ENCODE results near the gene ARHGAP15. TPM values are rescaled to one million over a fixed set of nuclear protein-coding genes. Genes with fewer than 3 reads are reported as not detected.
A peak's percentile ranks its signal among the peaks of the same experiment; 100 is the strongest.

The ARHGAP15 gene
- total RNA-seq, 2 donors from 2014 or later: 11.0 to 11.8 TPM

DNA sequence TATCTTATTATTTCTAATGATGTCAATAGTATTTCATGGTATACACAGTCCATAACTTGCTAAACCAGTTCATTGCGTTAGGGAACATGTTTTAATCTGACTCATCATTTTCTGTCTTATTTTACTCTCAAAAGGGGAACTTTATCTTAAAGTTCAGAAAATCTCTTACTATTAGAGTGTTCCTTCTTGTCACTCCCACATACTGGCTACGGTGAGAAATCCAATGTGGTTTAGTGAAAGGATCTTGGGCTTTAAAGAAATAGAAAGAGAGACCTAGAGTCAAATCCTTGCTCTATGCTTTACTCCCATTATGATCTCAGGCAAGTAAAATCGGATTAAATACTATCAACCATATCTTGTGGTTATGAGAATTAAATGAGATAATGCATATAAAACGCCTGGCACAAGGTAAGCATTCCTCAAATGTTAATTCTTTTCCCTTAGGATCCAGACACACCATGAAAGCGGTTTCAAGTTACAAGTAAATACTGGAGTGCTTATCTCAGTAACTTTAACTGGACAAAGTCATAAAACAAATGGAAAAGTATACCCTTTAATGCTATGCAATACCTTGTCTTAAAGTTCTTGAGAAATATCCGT is 576.0 kb downstream of the ARHGAP15 start:
- no peaks in the 10 kb centered on the region for H3K9me3 ChIP-seq
- no peak overlapping the region for H3K27ac ChIP-seq
- peaks cover 16 to 55% of the 10 kb centered on the region in 2 donors for H3K4me1 ChIP-seq (ENCODE audit: control insufficient read depth in 1 of 2, low read depth in 2 of 2)
- H3K36me3 ChIP-seq: no peaks in the 10 kb centered on the region
- DNase-seq (ENCODE audit: low spot score) (no peak), ATAC-seq (ENCODE audit: insufficient number of reproducible peaks, low FRiP score, low read depth) (no peak)
- TF ChIP-seq, protein P1, sequence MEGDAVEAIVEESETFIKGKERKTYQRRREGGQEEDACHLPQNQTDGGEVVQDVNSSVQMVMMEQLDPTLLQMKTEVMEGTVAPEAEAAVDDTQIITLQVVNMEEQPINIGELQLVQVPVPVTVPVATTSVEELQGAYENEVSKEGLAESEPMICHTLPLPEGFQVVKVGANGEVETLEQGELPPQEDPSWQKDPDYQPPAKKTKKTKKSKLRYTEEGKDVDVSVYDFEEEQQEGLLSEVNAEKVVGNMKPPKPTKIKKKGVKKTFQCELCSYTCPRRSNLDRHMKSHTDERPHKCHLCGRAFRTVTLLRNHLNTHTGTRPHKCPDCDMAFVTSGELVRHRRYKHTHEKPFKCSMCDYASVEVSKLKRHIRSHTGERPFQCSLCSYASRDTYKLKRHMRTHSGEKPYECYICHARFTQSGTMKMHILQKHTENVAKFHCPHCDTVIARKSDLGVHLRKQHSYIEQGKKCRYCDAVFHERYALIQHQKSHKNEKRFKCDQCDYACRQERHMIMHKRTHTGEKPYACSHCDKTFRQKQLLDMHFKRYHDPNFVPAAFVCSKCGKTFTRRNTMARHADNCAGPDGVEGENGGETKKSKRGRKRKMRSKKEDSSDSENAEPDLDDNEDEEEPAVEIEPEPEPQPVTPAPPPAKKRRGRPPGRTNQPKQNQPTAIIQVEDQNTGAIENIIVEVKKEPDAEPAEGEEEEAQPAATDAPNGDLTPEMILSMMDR (IDR thresholded peaks at IDR 0.05): no peak
- no peaks in the 10 kb centered on the region for H3K27me3 ChIP-seq (replicated peaks; ENCODE audit: insufficient read depth)
- H3K4me3 ChIP-seq: no peak overlapping the region

DNA sequence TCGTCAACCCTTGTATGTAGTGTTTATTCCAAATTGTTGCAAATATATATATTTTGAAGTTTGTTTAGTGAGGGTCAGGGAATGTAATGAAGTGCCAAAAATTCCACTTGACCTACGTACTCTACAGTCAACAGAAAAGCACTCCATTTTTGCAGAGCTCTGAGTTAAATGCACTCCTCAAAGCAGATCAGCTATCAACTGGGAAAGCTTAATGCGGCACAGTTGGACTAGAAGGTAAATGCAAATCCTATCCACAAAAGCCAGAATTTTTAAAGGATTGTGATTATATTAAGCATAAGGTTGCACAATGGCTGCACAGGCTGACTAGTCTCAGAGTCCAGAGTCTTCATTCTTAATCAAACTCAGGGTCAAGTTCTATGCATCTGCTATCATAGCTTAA is 577.1 kb downstream of the ARHGAP15 start:
- ATAC-seq (ENCODE audit: insufficient number of reproducible peaks, low FRiP score, low read depth) (no peak), DNase-seq (ENCODE audit: low spot score) (no peak)
- Histone ChIP-seq H3K9me3 (no peaks in the 10 kb centered on the region), H3K27me3 (replicated peaks; ENCODE audit: insufficient read depth) (no peaks in the 10 kb centered on the region), H3K4me1 (ENCODE audit: control insufficient read depth in 1 of 2, low read depth in 2 of 2) (peaks cover 9 to 48% of the 10 kb centered on the region in 2 donors), H3K36me3 (no peaks in the 10 kb centered on the region), H3K27ac (no peak overlapping the region), H3K4me3 (no peak overlapping the region)
- TF ChIP-seq, protein P1 (IDR thresholded peaks at IDR 0.05): no peak

DNA sequence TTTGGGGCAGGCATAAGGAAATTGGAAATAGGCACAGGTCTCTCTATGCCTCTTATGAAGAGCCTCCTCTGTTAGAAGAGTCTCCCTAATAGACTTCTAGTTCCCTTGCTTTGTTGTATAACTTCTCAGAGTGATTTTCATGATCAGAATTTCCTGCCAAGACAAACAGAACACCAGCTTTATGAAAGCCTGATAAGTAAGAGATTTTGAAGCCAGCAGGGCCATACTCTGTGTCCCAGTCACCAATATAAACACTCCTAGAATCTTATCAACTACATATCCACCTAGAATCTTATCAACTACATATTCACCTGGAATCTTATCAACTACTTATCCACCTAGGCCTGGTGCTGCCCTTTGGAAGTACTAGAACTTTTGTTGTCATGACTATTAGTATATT is 579.5 kb downstream of the ARHGAP15 start:
- peak overlapping the region; percentile 34 to 46 for H3K27ac ChIP-seq
- no peak overlapping the region for H3K4me3 ChIP-seq

DNA sequence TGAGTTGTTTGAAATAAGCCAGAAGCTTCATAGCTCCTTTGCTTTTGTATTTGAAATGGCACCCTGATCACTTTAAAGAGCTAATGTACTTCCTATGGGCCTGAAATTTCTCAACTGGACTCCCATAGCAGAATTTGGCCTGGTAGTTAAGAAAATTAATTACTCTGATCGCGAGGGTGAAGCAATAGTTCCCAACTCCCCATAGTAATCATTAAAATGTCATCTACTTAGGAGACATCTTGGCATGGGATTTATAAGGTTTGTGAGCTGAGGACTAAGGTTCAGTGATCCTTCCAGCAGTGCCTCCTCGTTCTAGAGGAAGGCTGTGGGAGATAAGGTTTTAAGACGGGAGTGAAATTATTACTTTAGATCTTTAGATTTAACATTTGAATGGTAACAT is 581.0 kb downstream of the ARHGAP15 start:
- DNase-seq (ENCODE audit: low spot score) (no peak), ATAC-seq (ENCODE audit: insufficient number of reproducible peaks, low FRiP score, low read depth) (no peak)
- H3K4me1 ChIP-seq (ENCODE audit: control insufficient read depth in 1 of 2, low read depth in 2 of 2): peaks cover 7 to 39% of the 10 kb centered on the region in 2 donors
- no peaks in the 10 kb centered on the region for H3K36me3 ChIP-seq
- no peaks in the 10 kb centered on the region for H3K9me3 ChIP-seq
- peak overlapping the region; percentile 17 to 61 for H3K27ac ChIP-seq
- no peak overlapping the region for H3K4me3 ChIP-seq
- H3K27me3 ChIP-seq (replicated peaks; ENCODE audit: insufficient read depth): no peaks in the 10 kb centered on the region
- TF ChIP-seq, protein P1 (IDR thresholded peaks at IDR 0.05): no peak

More for the DNA sequence above, 579.5 kb downstream of the ARHGAP15 start:
- Histone ChIP-seq H3K36me3 (no peaks in the 10 kb centered on the region), H3K4me1 (ENCODE audit: control insufficient read depth in 1 of 2, low read depth in 2 of 2) (peaks cover 7 to 41% of the 10 kb centered on the region in 2 donors), H3K9me3 (no peaks in the 10 kb centered on the region), H3K27me3 (replicated peaks; ENCODE audit: insufficient read depth) (no peaks in the 10 kb centered on the region)
- TF ChIP-seq, protein P1 (IDR thresholded peaks at IDR 0.05): no peak
- ATAC-seq (ENCODE audit: insufficient number of reproducible peaks, low FRiP score, low read depth) (no peak), DNase-seq (ENCODE audit: low spot score) (no peak)

DNA sequence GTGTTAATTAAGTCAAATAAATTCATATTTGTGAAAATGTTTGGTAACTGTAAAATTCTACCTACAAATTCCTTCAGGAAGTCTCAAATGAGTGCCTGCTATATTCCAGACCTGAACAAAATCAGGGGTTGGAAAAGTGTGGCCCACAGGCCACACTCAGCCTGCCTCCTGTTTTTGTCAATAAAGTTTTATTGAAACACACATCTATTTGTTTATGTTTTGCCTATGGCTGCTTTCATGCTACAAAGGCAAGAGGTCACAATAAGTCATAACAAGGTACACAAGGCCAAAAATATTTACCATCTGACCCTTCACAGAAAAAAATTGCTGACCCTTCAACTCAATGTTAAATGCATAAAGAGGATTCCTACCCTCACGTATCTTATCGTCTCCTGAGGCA is 581.7 kb downstream of the ARHGAP15 start:
- no peaks in the 10 kb centered on the region for H3K9me3 ChIP-seq
- ATAC-seq (ENCODE audit: insufficient number of reproducible peaks, low FRiP score, low read depth): no peak
- no peak for DNase-seq (ENCODE audit: low spot score)
- H3K4me1 ChIP-seq (ENCODE audit: control insufficient read depth in 1 of 2, low read depth in 2 of 2): peaks cover 7 to 34% of the 10 kb centered on the region in 2 donors
- H3K36me3 ChIP-seq: no peaks in the 10 kb centered on the region
- TF ChIP-seq, protein P1 (IDR thresholded peaks at IDR 0.05): no peak
- peak overlapping the region in 1 of 2 donors; percentile 61 for H3K27ac ChIP-seq
- no peaks in the 10 kb centered on the region for H3K27me3 ChIP-seq (replicated peaks; ENCODE audit: insufficient read depth)
- no peak overlapping the region for H3K4me3 ChIP-seq

All from thoracic aorta (tissue), 2 donors.